Measurements from ENCODE around the gene CCDC83.
"Not testable (repeated sequence)": the region's sequence is repeated elsewhere in the genome, so short reads cannot be mapped to it uniquely, and the experiment has no call there.

CCDC83 gene

DNA sequence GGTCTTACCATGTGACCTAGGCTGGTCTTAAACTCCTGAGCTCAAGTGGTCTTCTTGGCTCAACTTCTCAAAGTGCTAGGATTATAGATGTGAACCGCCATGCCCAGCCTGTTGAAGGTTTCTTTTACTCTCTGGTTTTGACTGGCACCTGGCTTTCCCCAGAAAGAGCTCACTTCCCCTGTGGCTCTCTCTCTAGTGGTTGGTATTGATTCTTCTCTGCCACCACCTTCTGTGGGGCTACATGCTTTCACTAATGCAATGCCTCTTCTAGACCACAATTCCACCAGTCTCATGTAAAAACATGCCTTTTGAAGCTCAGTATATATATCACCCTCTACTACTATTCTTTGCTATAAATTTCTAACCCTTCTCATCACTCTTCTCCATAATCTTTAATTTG lies 67.2 kb downstream of the CCDC83 start:
- no peak for FAIRE-seq
- TF ChIP-seq POLR2A (IDR thresholded peaks at IDR 0.05; ENCODE audit: low read depth, low read length), result no peak
- DNase-seq (ENCODE audit: insufficient read length, low spot score), result no peak

DNA sequence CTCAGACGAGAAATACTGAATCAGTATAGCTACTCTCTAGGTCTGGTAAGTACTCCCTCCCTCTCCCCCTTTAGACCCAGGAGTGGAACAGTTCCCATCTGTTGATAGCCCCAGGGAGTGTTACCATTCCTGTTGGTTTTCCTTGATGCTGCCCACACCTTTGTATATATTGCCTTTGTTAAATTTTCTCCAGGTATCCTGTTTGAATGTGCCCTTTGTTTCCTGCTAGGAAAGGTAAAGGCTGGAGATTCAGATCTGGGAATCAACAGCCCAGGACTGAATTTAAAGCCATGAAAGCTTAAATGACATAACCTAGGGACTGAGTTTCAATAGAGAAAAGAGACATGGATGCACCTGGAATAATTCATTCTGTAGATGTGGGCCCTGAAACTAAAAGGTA lies 68.3 kb downstream of the CCDC83 start:
- FAIRE-seq (no peak), DNase-seq (ENCODE audit: insufficient read length, low spot score) (no peak)
- TF ChIP-seq POLR2A (IDR thresholded peaks at IDR 0.05; ENCODE audit: low read depth, low read length), result no peak

DNA sequence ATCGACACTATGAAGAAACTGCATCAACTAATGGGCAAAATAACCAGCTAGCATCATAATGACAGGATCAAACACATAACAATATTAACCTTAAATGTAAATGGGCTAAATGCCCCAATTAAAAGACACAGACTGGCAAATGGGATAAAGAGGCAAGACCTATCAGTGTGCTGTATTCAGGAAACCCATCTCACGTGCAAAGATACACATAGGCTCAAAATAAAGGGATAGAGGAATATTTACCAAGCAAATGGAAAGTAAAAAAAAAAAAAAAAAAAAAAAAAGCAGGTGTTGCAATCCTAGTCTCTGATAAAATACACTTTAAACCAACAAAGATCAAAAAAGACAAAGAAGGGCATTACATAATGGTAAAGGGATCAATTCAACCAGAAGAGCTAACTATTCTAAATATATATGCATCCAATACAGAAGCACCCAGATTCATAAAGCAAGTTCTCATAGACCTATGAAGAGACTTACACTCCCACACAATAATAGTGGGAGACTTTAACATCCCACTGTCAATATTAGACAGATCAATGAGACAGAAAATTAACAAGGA lies 71.6 kb downstream of the CCDC83 start:
- FAIRE-seq; DNase-seq (ENCODE audit: insufficient read length, low spot score): not testable (repeated sequence)

GRCh38 chr11:85930879-85931366 lies 75.7 kb downstream of the CCDC83 start:
- DNase-seq (ENCODE audit: insufficient read length, low spot score), result no peak
- FAIRE-seq, result no peak
- TF ChIP-seq POLR2A (IDR thresholded peaks at IDR 0.05; ENCODE audit: low read depth, low read length), result no peak

GRCh38 chr11:85934596-85935169 lies 79.5 kb downstream of the CCDC83 start:
- no peak for TF ChIP-seq POLR2A (IDR thresholded peaks at IDR 0.05; ENCODE audit: low read depth, low read length)
- DNase-seq (ENCODE audit: insufficient read length, low spot score), result no peak
- no peak for FAIRE-seq

DNA sequence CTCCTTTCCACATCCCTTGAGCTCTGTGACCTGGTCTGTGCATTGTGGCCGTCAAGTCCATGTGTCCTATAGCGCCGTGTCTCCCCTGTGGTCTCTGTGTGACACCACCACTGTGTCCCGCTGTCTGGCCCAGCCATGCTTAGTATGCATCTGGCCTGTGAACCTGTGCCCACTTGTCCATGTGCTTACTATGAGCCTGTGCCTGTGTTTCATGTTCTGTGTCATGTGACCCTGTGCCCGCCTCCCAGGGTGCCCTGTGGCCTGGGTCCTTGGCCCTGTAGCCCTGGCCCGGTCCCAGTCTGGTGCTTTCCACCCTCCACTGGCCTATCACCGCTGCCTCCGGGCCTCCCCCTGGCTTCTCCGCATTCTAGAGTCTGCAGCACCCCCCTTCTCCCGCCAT lies 80.6 kb downstream of the CCDC83 start:
- no peak for DNase-seq (ENCODE audit: insufficient read length, low spot score)
- no peak for FAIRE-seq
- no peak for TF ChIP-seq POLR2A (IDR thresholded peaks at IDR 0.05; ENCODE audit: low read depth, low read length)

DNA sequence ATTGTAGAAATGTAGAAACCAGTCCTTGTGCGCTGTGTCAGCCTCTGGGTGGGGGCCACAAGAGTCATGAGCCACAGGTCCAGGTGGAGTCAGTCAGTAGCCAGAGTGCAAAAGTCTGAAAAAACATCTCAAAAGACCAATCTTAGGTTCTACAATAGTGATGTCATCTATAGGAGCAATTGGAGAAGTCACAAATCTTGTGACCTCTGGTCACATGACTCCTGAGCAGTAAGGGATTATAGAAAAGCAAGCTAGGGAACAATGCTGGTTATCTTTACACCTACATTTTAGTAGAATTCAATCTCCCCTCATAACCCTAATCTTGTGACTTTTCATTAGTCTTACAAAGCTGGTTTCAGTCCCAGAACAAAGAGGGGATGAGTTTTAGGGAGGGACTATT lies 82.7 kb downstream of the CCDC83 start:
- no peak for FAIRE-seq
- DNase-seq (ENCODE audit: insufficient read length, low spot score), result no peak
- no peak for TF ChIP-seq POLR2A (IDR thresholded peaks at IDR 0.05; ENCODE audit: low read depth, low read length)

DNA sequence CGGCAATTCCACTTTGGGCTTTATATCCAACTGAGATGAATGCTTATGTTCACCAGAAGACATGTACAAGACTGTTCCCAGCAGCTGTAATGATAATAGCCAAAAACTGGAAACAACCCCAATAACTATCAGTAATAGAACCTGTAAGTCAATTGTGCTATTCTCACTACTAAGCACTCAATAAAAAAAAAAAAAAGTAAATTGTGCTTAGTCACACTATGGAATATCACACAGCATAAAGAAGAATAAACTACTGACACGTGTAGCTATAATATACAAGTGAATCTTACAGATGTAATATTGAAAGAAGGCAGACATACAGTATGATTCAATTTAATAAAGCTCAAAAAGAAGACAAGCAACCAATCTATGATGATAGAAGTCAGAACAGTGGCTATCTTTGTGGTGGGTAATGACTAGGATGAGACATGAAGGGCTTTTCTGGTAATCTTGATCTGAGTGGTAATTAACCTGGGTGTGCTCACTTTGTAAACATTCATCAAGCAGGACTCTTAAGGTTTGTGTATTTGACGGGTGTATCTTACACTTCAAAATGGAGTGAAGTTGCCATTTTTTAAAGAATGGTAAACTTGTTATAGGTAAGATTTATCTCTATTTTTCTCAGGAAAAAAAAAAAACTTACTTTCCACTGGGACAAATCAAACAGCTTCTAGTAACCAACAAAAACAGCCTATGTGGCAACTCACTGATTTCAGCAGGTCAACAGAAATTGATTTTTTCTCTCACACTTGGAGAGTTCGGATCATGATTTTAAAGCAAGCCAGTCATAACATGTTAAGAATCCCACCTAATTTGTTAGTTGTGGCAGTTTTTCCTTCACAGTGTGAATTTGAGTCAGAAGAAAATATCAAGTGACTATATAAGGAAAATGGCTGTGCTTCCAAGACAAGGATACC lies 84.2 kb downstream of the CCDC83 start:
- FAIRE-seq, result no peak
- no peak for TF ChIP-seq POLR2A (IDR thresholded peaks at IDR 0.05; ENCODE audit: low read depth, low read length)
- no peak for DNase-seq (ENCODE audit: insufficient read length, low spot score)

- peak; percentile 48 for FAIRE-seq
- peak; percentile 76 for DNase-seq (ENCODE audit: insufficient read length, low spot score)
- TF ChIP-seq POLR2A (IDR thresholded peaks at IDR 0.05; ENCODE audit: low read depth, low read length), result no peak
Measured at GRCh38 chr11:85941380-85941973, 86.3 kb downstream of the CCDC83 start.

DNA sequence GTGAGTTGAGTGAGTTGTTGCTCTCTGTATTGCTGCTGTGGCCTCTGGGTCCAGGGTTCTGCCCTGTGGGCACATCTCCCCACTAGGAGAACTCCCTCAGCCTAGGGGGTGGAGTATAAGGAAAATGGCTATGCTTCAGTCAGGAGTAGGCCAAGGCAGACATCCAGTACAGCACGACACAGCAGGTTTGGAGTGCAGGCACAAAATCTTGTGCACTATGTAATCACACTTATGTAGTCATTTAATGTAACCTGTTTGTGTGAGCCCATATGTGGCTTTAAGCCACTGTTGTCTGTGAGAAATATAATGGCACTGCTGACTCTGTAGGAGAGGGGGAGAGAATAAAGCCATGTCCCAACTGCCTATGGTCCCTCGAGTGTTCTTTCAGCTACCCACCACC lies 90.1 kb downstream of the CCDC83 start:
- TF ChIP-seq POLR2A (IDR thresholded peaks at IDR 0.05; ENCODE audit: low read depth, low read length), result no peak
- DNase-seq (ENCODE audit: insufficient read length, low spot score) (no peak), FAIRE-seq (no peak)

DNA sequence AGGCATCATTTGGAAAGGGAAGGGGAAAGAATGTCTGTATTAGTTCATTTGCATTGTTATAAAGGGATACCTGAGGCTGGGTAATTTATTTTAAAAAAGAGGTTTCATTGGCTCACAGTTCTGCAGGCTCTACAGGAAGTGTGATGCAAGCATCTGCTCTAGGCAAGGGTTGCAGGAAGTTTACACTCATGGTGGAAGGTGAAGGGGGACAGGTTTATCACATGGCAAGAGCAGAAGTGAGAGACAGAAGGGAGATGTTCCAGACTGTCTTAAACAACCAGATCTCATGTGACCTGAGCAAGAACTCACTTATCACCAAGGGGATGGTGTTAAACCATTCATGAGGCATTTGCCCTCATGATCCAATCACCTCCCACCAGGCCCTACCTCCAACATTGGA lies 90.6 kb downstream of the CCDC83 start:
- DNase-seq (ENCODE audit: insufficient read length, low spot score) (no peak), FAIRE-seq (no peak)
- TF ChIP-seq POLR2A (IDR thresholded peaks at IDR 0.05; ENCODE audit: low read depth, low read length), result no peak

GRCh38 chr11:85946221-85946620 lies 91.0 kb downstream of the CCDC83 start:
- DNase-seq (ENCODE audit: insufficient read length, low spot score) (no peak), FAIRE-seq (no peak)
- TF ChIP-seq POLR2A (IDR thresholded peaks at IDR 0.05; ENCODE audit: low read depth, low read length), result no peak

DNA sequence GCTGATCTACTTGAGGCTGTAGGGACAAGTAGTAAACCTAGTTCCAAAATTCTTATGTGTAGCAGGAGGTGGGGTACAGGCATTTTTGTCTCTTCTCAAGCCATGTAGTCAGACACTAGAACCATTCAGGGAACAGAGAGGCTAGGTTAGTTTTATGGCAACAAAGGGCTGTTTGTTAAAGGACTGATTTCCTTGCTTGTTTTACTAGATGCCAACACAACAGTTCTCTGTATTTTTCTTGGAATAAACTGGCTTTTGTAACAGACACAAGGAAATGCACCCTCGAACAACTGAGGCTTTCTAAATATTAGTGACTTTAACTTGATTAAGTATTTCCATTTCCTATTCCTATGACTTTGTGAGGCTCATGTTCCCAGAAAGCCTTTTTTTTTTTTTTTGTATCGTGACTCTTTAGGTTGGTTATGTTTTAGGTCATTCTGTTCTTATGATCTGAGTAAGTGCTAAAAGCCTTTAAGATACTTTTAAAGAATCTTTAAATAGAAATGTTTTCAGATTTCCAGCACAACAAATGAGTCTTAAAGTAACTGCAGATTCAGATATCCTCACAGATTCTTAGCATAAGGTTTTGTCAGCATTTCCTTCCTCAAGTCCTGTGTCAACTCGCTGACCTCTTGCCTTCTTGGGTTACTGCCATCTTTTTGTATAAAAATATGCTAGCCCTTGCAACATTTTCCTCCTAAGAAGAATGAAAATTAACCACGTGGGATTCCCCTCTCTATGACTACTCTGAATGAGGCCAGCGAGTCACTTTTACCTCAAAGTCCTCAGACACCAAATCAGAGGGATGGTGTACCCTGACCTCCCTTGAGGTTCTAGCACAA lies 92.5 kb downstream of the CCDC83 start:
- no peak for TF ChIP-seq POLR2A (IDR thresholded peaks at IDR 0.05; ENCODE audit: low read depth, low read length)
- no peak for FAIRE-seq
- DNase-seq (ENCODE audit: insufficient read length, low spot score), result peak; percentile 30
